Muscle of arm (tissue), 12 donors: Measurements from ENCODE around the gene EPYC. TPM values are rescaled to one million over a fixed set of nuclear protein-coding genes. Genes with fewer than 3 reads are reported as not detected.

Experiments used
- polyA plus RNA-seq, 12 donors: library from polyadenylated mRNA; unstranded; fragments of 120-200 nt; gene quantifications; one replicate each; pipeline ENCODE4 v1.2.1, GENCODE V29; 2013; ENCODE audit not compliant: insufficient read length in 12 of 12

EPYC gene
- polyA plus RNA-seq, 12 donors = 0.14 TPM; not detected in 11

Other genes with a start within 250 kb of the EPYC start
- gene CCER1, start 49.8 kb downstream of the EPYC start, polyA plus RNA-seq = not detected
- gene KERA, start 53.1 kb upstream of the EPYC start, polyA plus RNA-seq = 100 to 1,000 TPM in 3 of 12 donors, 10 to 100 TPM in 8, not detected in 1; 21.4 to 182 (median 60.8) TPM
- gene LUM, start 106.5 kb upstream of the EPYC start, polyA plus RNA-seq = 1,000 to 10,000 TPM in 1 of 12 donors, 100 to 1,000 TPM in 11; 476 to 1,257 (median 672) TPM
- 1,000 to 10,000 TPM in 11 of 12 donors, 100 to 1,000 TPM in 1; 482 to 3,098 (median 1,725) TPM for gene DCN, start 177.8 kb upstream of the EPYC start, polyA plus RNA-seq